ENCODE measurements around the gene TBC1D2. TPM values are rescaled to one million over a fixed set of nuclear protein-coding genes. Genes with fewer than 3 reads are reported as not detected.
A peak's percentile ranks its signal among the peaks of the same experiment; 100 is the strongest.

Gene TBC1D2
- total RNA-seq, 1 experiment from 2014 or later = 11.1 TPM

DNA sequence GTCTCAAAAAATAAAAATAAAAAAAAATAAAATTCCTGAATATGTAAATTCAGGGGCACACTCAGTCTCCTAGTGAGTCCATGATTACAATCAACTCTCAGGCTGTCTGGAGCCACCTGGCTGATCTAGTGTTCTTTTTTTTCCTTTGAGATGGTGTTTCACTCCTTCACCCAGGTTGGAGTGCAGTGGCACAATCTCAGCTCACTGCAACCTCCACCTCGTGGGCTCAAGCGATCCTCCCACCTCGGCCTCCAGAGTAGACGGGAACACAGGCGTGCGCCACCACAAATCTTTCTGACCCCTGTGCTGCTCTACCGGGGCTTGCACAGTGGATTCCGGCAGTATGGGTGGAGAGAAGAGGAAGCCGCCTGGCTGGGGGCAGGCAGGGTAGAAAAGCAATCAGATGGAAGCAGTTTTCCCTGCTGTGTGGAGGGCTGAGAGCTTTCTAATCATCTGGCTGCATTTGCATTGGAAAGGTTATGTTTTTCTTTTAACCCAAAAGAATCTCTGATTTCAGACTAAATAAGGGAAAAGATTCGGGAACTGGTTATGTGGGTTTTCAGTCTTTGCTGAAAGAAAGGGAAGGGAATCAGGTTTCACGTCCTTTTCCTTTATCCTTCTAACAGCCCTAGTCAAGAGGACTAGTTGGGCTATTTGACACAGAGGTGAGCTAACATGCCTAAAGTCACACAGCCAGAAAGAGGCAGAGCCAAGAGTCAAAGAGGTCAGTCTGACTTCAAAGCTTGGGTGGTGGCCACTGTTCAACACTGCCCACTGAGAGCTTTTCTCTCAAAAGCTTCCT is 36.7 kb downstream of the TBC1D2 start (continued):
- TF ChIP-seq, protein P1, sequence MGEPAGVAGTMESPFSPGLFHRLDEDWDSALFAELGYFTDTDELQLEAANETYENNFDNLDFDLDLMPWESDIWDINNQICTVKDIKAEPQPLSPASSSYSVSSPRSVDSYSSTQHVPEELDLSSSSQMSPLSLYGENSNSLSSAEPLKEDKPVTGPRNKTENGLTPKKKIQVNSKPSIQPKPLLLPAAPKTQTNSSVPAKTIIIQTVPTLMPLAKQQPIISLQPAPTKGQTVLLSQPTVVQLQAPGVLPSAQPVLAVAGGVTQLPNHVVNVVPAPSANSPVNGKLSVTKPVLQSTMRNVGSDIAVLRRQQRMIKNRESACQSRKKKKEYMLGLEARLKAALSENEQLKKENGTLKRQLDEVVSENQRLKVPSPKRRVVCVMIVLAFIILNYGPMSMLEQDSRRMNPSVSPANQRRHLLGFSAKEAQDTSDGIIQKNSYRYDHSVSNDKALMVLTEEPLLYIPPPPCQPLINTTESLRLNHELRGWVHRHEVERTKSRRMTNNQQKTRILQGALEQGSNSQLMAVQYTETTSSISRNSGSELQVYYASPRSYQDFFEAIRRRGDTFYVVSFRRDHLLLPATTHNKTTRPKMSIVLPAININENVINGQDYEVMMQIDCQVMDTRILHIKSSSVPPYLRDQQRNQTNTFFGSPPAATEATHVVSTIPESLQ (CRISPR knock-in tag; IDR thresholded peaks at IDR 0.05) = no peak

DNA sequence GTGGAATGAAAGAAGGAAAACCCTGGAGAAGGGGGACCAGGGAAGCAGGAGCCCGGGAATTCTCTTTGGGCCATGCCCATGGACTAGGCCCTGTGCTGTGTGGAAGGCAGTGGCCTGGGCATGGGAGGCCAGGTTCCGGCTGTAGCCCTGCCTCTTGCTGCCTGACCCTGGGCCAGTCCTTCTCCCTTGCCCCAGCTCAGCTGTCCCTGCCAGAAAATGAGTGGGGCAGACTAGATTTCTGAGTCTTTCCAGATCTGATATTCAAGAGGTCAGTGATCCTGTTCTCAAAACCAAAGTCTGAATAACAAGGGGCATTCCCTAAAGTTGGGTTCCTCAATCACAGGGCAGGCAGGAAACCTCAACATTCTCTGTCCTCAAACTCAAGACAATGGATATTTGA is 38.2 kb downstream of the TBC1D2 start:
- DNase-seq (ENCODE audit: low spot score) (no peak), ATAC-seq (no peak)
- Mint-ChIP-seq H3K36me3 (peaks cover 32% of the 10 kb centered on the region), H3K4me3 (no peak overlapping the region), H3K4me1 (peaks cover 58% of the 10 kb centered on the region), H3K9me3 (0 out of 2 replicates have a peak, but pooled peaks cover 4% of the 10 kb centered on the region), H3K27ac (peak overlapping the region; percentile 70), H3K27me3 (ENCODE audit: low read depth) (no peaks in the 10 kb centered on the region)
- no peak for TF ChIP-seq HMGA2 (CRISPR knock-in tag; IDR thresholded peaks at IDR 0.05)
- TF ChIP-seq, protein P2, sequence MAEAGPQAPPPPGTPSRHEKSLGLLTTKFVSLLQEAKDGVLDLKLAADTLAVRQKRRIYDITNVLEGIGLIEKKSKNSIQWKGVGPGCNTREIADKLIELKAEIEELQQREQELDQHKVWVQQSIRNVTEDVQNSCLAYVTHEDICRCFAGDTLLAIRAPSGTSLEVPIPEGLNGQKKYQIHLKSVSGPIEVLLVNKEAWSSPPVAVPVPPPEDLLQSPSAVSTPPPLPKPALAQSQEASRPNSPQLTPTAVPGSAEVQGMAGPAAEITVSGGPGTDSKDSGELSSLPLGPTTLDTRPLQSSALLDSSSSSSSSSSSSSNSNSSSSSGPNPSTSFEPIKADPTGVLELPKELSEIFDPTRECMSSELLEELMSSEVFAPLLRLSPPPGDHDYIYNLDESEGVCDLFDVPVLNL (CRISPR knock-in tag; IDR thresholded peaks at IDR 0.05; ENCODE audit: borderline replicate concordance, low read depth) = no peak
- TF ChIP-seq NR1H2 (CRISPR knock-in tag; IDR thresholded peaks at IDR 0.05) = no peak
- TF ChIP-seq, protein P3, sequence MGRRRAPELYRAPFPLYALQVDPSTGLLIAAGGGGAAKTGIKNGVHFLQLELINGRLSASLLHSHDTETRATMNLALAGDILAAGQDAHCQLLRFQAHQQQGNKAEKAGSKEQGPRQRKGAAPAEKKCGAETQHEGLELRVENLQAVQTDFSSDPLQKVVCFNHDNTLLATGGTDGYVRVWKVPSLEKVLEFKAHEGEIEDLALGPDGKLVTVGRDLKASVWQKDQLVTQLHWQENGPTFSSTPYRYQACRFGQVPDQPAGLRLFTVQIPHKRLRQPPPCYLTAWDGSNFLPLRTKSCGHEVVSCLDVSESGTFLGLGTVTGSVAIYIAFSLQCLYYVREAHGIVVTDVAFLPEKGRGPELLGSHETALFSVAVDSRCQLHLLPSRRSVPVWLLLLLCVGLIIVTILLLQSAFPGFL (CRISPR knock-in tag; IDR thresholded peaks at IDR 0.05; ENCODE audit: borderline replicate concordance) = no peak
- TF ChIP-seq, protein P4, sequence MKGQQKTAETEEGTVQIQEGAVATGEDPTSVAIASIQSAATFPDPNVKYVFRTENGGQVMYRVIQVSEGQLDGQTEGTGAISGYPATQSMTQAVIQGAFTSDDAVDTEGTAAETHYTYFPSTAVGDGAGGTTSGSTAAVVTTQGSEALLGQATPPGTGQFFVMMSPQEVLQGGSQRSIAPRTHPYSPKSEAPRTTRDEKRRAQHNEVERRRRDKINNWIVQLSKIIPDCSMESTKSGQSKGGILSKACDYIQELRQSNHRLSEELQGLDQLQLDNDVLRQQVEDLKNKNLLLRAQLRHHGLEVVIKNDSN (CRISPR knock-in tag; IDR thresholded peaks at IDR 0.05) = no peak
- no peak for TF ChIP-seq JUN (CRISPR knock-in tag; IDR thresholded peaks at IDR 0.05)
- TF ChIP-seq FOXP1 (CRISPR knock-in tag; IDR thresholded peaks at IDR 0.05; ENCODE audit: borderline replicate concordance) = no peak
- no peak for TF ChIP-seq RELA (CRISPR knock-in tag; IDR thresholded peaks at IDR 0.05; ENCODE audit: borderline replicate concordance)
- TF ChIP-seq, protein P5, sequence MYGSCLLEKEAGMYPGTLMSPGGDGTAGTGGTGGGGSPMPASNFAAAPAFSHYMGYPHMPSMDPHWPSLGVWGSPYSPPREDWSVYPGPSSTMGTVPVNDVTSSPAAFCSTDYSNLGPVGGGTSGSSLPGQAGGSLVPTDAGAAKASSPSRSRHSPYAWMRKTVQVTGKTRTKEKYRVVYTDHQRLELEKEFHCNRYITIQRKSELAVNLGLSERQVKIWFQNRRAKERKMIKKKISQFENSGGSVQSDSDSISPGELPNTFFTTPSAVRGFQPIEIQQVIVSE (CRISPR knock-in tag; IDR thresholded peaks at IDR 0.05; ENCODE audit: borderline replicate concordance) = no peak
- ChIA-PET CTCF (interaction anchor here (1.3 to 2.2 kb wide), 3 partner anchors 9 to 24 kb away, joined by 3 to 6 read pairs (median 5); no protein-coding TSS in a partner anchor), POLR2A (no interaction called here)

DNA sequence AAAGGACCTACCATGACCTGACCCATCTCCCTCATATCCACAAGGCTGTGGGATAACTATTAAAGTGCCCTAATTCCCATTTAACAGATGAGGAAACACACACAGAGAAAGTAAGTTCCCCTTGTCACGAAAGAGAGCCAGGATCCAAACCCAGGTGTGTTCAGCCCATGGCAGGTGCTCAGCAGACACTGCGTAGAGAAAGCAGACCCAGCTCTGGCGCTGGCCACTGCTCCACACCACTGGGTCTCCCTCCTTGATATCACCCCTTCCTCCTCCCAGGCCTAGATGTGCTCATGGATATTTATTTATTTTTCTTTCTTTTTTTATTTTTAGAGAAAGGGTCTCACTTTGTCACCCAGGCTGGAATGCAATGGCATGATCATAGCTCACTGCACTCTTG is 39.1 kb downstream of the TBC1D2 start:
- no peaks in the 10 kb centered on the region for H3K27me3 Mint-ChIP-seq (ENCODE audit: low read depth)
- no peak overlapping the region for H3K4me3 Mint-ChIP-seq
- no peaks in the 10 kb centered on the region for H3K9me3 Mint-ChIP-seq
- ATAC-seq (no peak), DNase-seq (ENCODE audit: low spot score) (no peak)
- TF ChIP-seq MYBL2 (CRISPR knock-in tag; IDR thresholded peaks at IDR 0.05) = no peak
- no peak for TF ChIP-seq ZNF423 (CRISPR knock-in tag; IDR thresholded peaks at IDR 0.05)
- no peak for TF ChIP-seq NFE2L1 (CRISPR knock-in tag; IDR thresholded peaks at IDR 0.05)
- TF ChIP-seq, protein P6, sequence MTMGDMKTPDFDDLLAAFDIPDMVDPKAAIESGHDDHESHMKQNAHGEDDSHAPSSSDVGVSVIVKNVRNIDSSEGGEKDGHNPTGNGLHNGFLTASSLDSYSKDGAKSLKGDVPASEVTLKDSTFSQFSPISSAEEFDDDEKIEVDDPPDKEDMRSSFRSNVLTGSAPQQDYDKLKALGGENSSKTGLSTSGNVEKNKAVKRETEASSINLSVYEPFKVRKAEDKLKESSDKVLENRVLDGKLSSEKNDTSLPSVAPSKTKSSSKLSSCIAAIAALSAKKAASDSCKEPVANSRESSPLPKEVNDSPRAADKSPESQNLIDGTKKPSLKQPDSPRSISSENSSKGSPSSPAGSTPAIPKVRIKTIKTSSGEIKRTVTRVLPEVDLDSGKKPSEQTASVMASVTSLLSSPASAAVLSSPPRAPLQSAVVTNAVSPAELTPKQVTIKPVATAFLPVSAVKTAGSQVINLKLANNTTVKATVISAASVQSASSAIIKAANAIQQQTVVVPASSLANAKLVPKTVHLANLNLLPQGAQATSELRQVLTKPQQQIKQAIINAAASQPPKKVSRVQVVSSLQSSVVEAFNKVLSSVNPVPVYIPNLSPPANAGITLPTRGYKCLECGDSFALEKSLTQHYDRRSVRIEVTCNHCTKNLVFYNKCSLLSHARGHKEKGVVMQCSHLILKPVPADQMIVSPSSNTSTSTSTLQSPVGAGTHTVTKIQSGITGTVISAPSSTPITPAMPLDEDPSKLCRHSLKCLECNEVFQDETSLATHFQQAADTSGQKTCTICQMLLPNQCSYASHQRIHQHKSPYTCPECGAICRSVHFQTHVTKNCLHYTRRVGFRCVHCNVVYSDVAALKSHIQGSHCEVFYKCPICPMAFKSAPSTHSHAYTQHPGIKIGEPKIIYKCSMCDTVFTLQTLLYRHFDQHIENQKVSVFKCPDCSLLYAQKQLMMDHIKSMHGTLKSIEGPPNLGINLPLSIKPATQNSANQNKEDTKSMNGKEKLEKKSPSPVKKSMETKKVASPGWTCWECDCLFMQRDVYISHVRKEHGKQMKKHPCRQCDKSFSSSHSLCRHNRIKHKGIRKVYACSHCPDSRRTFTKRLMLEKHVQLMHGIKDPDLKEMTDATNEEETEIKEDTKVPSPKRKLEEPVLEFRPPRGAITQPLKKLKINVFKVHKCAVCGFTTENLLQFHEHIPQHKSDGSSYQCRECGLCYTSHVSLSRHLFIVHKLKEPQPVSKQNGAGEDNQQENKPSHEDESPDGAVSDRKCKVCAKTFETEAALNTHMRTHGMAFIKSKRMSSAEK (CRISPR knock-in tag; IDR thresholded peaks at IDR 0.05; ENCODE audit: borderline replicate concordance) = no peak
- TF ChIP-seq NR1H2 (CRISPR knock-in tag; IDR thresholded peaks at IDR 0.05) = no peak
- TF ChIP-seq, protein P7, sequence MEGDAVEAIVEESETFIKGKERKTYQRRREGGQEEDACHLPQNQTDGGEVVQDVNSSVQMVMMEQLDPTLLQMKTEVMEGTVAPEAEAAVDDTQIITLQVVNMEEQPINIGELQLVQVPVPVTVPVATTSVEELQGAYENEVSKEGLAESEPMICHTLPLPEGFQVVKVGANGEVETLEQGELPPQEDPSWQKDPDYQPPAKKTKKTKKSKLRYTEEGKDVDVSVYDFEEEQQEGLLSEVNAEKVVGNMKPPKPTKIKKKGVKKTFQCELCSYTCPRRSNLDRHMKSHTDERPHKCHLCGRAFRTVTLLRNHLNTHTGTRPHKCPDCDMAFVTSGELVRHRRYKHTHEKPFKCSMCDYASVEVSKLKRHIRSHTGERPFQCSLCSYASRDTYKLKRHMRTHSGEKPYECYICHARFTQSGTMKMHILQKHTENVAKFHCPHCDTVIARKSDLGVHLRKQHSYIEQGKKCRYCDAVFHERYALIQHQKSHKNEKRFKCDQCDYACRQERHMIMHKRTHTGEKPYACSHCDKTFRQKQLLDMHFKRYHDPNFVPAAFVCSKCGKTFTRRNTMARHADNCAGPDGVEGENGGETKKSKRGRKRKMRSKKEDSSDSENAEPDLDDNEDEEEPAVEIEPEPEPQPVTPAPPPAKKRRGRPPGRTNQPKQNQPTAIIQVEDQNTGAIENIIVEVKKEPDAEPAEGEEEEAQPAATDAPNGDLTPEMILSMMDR (IDR thresholded peaks at IDR 0.05) = no peak
- TF ChIP-seq, protein P8, sequence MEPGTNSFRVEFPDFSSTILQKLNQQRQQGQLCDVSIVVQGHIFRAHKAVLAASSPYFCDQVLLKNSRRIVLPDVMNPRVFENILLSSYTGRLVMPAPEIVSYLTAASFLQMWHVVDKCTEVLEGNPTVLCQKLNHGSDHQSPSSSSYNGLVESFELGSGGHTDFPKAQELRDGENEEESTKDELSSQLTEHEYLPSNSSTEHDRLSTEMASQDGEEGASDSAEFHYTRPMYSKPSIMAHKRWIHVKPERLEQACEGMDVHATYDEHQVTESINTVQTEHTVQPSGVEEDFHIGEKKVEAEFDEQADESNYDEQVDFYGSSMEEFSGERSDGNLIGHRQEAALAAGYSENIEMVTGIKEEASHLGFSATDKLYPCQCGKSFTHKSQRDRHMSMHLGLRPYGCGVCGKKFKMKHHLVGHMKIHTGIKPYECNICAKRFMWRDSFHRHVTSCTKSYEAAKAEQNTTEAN (CRISPR knock-in tag; IDR thresholded peaks at IDR 0.05) = no peak
- H3K4me1 Mint-ChIP-seq = peaks cover 49% of the 10 kb centered on the region
- ChIA-PET POLR2A (no interaction called here), CTCF (interaction anchor here (1.3 to 2.2 kb wide), 5 partner anchors 8 to 143 kb away, joined by 3 to 8 read pairs (median 5); no protein-coding TSS in a partner anchor)
- H3K36me3 Mint-ChIP-seq = peaks cover 27% of the 10 kb centered on the region
- peak overlapping the region; percentile 67 for H3K27ac Mint-ChIP-seq

All from WTC11 (cell line).